HG02970 (cell line): ENCODE measurements around the gene COX8C.

ENCODE experiments used
- ATAC-seq: cut with Tn5 transposase; IDR thresholded peaks from one replicate; pipeline ENCODE4 v1.9.1; 2021; ENCODE audit warnings: mild to moderate bottlenecking, moderate library complexity, moderate number of reproducible peaks; ENCODE audit not compliant: unreplicated experiment, low FRiP score

Gene COX8C, protein sequence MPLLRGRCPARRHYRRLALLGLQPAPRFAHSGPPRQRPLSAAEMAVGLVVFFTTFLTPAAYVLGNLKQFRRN

DNA sequence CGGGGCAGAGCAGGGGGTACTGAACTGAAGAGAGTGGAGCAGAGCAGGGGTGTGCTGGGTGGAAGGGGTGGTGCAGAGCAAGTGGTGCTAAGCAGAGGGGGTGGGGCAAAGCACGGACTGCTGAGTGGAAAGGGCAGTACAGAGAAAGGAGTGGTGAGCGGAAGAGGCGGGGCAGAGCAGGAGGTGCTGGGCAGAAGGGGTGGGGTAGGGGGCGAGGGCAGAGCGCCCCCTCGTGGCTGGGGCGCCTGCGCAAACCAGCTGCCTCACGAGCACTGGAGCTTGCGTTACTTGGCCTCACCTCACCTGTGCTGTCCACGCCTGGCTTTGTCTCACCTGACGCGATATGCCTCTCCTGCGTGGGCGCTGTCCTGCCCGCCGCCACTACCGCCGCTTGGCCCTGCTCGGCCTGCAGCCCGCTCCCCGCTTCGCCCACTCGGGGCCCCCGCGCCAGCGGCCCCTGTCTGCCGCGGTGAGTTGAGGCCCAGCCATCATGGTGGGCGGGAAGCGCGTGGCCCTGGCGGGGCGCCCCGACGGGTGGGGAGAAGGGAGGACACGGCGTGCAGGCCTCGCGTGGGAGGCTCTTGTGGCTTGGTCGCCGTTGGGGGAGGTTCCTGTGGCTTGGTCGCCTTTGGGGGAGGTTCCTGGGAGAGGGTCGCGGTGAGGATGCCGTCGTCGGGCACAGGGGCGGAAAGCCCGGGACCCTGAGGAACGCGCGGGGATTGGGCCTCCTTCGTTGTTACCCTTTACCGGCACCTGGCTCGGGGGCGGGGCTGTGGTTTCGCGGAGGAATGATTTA is at the start of gene COX8C:
COX8C (plus strand) TSS at position 257 of the 796 bp plus-strand sequence; CDS start at position 344, 87 bp downstream.
- ATAC-seq, result no peak

DNA sequence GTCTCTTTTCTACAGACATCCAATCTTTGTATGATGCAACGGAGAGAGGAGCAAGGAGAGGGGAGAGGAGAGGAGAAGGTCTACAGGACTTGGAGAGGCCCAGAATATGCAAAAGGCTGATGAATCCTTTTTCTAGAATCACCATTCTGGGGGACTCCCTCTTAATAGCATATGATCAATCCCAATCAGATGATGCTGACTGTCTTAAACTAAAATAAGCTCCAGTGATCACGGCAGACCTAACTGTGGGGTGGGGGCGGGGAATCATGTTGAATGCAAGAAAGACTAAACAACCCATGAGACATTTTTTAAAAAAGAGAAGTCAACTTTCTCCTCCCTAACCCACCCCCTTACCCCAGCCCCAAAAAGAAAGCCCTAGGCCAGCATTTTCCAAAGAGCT is 47.6 kb upstream of the COX8C start:
- ATAC-seq, result no peak

DNA sequence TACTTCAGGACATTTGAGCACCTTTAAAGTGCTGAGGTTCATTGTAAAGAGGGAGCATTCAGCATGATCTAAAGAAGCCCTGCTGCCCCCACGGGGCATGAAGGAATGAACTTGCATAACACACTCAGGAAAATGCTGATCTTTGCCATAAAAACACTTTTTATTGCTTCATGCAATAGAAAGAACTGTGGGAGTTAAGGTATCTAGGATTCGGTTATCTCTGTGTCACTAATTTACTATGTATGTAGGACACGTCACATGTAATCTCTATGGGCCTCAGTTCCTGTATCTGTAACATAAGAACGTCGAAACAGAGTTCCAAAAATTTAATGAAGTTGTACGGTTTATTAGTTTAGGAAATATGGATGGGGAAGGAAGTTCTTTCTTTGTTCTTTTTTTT is 47.1 kb upstream of the COX8C start:
- ATAC-seq, result no peak

DNA sequence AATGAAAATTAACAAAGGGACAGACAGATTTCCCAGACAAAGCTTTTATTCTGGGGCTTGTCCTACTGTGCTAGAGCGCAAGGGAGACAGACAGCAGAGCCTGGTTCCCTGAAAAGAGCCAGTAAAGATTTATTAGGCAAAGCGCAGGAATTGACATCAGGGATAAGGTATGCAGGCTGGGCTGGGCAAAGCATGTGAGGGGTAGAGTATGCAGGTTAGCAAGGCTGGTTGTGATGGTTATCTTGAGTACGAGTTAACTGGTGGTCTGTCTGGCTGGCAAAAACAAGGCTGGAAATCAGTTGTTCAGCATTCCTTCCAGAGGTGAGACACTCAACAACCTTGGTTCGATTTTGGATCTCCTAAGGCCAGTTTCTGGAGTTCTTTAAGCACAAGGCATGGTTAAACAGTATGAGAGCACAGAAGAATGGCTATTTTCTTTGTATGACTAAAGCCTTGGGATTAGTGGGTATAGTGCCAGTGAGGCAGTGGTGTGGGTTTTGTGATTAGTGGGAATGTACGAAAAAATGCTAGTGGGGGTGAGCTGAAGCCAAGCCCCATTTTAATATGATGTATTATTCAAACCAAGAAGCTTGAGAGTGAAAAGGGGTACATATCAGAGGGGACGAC is 45.0 kb upstream of the COX8C start:
- ATAC-seq, result no peak

DNA sequence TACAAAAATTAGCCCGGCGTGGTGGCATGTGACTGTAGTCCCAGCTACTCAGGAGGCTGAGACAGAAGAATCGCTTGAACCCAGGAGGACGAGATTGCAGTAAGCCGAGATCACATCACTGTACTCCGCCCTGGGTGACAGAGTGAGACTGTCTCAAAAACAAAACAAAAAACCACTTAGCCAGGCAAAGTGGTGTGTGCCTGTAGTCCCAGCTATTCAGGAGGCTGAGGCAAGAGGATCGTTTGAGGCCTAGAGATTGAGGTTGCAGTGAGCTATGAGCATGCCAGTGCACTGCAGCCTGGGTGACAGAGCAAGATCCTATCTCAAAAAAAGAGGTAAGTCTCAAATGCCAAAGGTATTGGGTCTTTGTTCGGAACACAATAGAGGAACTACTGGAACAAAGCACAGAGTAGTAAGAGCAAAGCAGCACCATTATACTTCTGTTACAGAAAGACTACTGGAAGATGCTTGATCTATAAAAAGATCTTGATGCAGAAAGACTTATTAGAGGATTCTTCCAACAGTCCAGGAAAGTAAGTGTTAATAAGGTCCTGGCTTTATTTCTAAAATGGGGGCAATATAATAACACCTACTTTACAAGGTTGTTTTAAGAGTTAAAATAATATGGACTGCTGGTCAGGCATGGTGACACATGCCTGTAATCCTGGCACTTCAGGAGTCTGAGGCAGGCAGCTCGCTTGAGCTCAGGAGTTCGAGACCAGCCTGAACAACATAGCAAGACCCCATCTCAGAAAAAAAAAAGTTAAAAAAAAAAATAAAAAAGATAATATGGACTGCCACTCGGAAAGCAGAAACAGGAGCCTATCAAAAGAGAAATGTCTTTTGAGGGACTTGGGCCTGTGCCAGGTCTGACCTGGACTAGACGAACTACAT is 44.0 kb upstream of the COX8C start:
- no peak for ATAC-seq

DNA sequence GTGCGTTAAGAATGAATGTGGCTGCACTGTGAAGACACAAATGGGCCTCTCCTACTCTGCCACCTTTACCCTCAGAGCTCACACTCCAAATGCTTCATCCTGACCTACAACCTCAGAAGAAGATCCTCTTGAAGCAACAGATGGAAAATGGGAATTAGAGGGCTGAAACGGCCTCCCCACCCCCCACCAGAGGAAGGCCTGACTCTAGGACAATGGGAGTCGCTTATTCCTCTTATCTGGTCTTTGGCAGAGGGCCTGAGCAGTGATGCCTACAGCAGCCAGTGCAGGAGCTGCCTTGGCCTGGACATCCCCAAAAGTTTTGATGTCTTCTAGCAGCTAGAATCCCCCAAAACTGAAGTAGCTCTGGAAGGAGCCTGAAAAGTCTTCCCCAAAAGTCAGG is 43.3 kb upstream of the COX8C start:
- no peak for ATAC-seq

DNA sequence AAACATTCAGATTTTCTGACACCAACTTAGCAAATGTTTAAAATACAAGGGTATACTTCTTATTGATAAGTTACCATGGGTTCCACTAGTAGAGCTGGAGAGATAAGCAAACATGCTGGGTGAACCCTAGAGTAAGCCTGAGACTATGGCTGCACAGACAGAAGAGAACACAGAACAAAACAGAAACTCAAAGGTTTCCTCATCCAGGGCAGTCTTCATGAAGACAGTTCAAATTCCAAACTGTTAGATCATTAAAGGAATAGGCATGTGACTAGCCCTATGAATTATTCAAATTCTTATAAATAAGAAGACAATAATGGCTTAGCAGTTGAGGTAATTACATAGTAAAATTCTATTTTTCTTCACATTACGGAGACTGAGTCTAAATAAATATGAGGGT is 42.2 kb upstream of the COX8C start:
- ATAC-seq, result no peak

DNA sequence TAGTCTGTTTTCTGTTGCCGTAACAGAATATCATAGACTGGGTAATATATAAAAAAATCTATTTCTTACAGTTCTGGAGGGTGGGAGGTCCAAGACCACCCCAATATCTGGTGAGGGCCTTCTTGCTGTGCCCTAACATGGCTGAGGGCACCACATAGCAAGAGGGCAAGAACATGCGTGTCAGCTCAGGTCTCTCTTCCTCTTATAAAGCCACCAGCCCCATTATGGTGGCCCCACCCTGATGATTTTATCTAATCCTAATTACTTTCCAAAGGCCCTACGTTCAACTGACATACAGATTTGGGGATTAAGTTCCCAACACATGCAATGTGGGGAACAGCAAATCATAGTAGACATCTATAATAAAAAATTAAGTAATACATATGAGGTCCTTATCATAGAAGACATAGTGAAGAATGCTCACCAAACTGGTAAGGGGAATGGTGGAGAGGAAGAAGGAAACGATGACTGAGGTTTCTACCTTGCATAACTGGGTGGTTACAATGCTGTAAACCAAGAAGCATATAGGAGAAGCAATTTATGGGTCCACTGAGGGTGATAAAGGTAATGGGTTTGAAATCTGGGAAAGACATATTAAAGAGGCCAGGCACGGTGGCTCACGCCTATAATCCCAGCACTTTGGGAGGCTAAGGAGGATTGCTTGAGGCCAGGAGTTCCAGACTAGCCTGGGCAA is 41.1 kb upstream of the COX8C start:
- no peak for ATAC-seq

DNA sequence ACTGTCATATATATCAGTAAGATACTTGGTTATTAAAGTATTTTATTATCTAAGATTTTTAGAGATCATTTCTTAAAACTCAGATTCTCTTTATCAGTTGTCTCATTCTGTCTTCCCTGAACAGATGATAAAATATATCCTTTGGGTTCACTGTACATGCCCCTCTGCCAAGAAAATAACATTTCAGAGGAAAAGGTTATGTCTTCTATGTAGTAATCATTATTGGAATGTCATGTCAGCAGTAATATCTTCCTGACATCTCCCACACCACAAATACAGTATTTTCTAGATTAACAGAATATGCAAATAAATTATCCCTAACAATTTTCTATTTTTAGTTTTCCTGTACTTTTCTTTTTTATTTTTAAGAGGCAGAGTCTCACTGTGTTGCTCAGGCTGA is 40.2 kb upstream of the COX8C start:
- ATAC-seq, result no peak

DNA sequence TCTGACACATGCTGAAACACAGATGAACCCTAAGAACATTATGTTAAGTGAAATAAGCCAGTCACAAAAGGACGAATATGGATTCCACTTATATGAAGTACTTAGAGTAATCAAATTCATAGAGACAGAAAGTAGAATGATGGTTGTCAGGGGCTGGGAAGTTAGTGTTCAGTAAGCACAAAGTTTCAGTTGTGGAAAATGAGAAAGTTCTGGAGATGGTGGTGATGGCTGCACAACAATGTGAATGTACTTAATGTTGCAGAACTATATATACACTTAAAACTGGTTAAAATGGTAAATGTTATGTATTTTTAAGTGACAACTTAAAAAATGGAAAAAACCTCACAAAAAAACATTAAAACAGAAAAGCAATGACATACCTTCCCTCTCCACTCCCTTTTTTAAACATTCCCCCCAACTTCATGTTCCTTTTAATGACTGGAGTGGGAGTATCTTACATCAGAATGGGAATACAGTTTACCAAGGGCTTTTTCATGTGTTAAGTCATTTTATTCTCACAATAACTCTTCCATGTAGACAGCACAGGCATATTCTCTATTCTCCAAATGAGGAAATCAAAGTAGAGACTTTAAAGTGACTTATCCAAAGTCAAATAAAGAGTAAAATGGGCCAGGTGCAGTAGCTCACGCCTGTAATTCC is 38.2 kb upstream of the COX8C start:
- no peak for ATAC-seq

DNA sequence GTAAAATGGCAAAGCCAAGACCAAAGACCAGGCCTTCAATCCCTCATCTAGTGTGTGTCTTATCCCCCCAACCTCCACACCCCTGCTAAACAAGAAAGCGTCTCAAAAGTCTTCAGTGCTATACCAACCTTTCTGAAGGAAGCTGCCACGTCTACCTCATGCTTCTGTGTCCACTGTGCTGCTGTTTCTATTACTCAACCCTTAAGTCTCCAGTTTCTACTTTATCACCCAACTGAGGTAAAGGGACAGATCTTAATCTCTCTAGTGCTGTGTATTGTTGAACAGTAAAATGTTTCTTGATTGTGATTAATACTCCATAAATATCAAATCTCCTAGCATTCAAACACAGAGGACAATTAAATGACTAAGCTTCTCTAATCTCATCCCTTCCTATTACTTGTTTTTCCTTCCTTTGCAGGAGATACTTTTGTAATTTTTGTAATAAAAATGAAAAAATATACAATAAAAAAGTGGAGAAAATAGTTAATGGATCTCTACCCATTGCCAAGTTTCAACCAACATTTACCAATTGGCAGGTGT is 37.5 kb upstream of the COX8C start:
- ATAC-seq, result no peak

DNA sequence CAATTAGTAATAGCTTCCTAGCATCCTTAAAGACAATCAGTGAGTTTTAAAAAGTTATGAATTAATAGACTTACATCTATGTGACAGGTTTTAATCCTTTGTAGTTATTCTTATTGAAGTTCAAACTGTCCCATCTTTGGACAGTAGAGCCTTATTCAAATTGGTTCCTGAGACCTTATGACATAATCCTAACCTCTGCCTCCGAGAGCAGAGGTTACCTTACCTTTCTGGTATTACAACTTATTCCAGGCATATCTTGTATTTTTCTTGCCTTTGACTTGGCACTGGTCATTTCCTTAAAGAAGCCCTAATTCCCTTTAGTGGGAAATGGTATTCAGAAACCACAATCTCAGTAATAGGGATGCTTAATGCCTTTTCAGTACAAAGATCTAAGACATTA is 35.9 kb upstream of the COX8C start:
- ATAC-seq, result no peak

DNA sequence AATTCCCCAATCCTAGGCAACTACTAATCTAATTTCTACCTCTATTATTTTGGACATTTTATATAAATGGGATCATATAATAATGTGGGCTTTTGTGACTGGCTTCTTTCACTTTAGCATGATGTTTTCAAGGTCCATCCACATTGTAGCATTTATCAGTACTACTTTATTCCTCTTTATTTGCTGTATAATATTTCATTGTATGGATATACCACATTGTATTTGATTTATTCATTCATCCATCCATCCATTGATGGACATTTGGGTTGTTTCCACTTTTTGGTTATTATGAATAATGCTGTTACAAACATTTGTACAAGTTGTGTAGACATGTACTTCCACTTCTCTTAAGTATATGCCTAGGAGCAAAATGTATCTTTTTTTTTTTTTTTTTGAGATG is 31.4 kb upstream of the COX8C start:
- ATAC-seq, result no peak

DNA sequence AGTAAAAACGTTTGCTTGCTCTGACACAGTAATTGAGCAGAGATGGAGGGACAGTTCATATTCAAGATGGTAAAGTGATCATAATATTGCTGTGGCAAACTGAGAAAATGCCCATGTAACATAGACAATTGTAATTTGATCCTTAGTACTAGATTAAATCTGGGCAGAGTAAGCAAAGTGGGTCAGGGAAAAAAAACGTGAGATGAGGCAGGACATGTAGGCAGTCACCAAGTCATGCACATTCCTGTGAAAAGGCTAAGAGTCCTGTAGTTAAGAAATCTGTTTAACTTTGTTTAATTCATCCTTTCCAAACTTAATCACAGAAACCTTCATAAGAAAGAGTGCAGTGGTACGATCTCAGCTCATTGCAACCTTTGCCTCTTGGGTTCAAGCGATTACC is 30.3 kb upstream of the COX8C start:
- no peak for ATAC-seq

DNA sequence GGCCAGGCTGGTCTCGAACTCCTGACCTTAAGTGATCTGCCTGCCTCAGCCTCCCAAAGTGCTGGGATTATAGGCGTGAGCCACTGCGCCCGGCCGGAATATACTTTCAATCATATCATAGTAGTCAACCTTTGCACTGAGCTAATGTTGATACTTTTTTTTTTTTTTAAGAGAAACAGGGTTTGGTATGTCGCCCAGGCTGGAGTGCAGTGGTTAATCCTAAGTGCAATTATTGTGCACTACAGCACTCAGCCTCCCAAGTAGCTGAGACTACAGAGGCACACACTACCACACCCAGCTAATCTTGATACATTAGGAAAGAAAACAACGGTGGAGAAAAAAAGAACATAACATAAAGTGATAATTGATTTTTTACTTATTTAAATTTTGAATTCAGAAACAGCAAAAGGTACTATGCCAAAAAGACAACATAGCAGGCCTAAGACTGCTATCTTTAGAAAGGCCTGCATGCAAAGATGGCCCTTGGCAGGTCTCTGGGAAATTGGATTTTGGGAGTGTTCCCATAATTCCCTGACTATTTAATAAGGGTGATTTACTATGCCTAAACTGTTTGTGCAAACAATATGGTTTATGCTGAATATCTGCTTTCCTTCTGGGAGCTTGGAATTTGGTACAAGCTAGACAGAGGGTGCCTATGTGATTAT is 29.6 kb upstream of the COX8C start:
- no peak for ATAC-seq

DNA sequence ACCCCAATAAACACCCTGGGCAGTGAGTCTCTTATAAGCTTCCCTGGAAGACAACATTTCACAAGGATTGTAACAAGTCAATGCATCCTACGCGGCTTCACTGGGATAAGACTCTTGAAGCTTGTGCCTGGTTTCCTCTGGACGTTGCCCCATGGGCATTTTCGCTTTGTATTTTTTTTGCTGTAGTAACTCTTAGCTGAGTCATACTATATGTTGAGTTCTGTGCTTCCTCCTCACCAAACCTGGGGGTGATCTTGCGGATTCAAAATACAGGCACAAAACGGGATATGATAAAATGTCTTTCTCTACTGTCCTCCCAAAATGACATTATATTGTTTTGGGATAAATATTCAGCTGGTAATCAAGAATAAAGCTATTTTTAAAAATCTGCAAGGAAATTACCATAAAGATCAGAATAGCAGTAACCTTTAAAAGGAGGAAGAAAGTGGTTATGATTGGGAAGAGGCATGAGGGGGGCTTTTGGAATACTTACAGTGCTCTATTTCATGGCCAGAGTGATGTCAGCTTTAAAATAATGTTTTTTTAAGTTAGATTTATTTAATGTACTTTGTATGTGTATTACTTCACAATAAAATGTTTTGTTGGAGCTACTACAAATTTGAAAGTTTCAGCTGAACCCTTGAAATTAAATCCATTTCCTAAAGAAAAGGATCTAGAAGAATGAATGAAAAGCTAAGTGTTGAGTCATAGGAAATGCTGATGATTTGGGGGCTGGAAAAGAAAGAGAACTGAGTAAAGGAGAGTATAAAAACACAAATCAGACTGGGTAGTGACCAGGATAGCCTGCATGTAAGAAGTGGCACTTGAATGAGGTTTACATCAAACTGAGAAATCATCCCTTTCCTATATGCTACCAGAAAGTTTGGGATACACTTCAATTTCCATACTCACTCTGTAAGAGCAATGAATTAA is 28.8 kb upstream of the COX8C start:
- no peak for ATAC-seq

DNA sequence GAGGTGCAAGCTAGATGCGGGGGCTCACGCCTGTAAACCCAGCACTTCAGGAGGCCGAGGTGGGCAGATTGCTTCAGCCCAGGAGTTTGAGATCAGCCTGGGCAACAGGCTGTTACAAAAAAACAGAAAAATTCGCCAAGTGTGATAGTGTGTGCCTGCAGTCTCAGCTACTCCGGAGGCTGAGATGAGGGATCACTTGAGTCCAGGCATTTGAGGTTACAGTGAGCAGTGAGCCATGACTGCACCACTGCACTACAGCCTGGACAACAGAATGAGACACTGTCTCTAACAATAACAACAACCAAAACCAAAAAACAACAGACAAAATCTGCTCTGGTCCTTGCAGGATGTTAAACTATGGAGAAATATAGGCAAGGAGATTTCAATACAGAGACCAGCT is 28.1 kb upstream of the COX8C start:
- no peak for ATAC-seq

DNA sequence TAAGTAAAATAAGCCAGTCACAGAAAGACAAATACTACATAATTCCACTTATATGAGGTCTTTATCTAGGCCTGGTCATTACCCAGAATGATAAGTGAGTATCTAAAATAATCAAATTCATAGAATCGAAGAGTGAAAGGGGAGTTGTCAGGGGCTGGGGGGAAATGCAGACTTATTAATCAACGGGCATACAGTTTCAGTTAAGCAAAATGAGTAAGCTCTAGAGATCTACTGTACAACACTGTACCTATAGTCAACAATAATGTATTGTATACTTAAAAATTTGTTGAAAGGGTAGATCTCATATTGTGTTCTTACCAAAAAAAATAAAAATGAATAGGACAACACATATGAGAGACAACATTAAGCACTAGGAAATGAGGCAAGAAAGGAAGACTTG is 27.5 kb upstream of the COX8C start:
- ATAC-seq, result no peak
